ENCODE measurements around the gene ARL15.

DNA sequence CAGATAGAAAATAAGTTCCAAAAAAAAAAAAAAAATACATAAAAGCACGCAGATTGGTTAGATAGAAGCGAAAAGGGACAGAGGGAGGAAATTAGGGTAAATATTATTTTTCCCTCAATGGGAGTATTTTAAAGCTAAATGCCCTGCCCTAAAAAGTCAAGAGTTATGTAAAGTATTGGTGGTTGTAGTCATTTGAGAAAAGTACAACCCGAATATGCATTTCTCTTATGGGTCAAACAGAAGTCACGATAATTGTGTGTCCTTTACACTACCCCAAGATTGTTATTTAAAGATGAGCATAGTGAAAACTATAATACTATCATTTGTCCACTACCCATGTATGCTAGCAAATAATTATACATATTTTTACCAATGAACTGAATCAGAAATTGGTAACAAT, 381.2 kb downstream of the ARL15 start:
- TF ChIP-seq GATA3 (IDR thresholded peaks at IDR 0.05; ENCODE audit: low read depth, low read length): no peak
- no peak for TF ChIP-seq GATA2 (IDR thresholded peaks at IDR 0.05; ENCODE audit: low read depth, low read length)

Measured in SH-SY5Y (cell line).